Ovary (tissue), 3 donors: ENCODE measurements around the gene SH3GL2.

ENCODE experiments used
- POLR2A ChIP-seq: fragments of 450-650 bp; IDR thresholded peaks from one replicate; pipeline ENCODE4 v1.6.1; 2017; ENCODE audit warnings: antibody characterized with exemption, mild to moderate bottlenecking, moderate library complexity
- TF ChIP-seq, protein P1 (sequence below), 3 donors: fragments of 450-650 bp in 2 of 3; fragments of 200-600 bp in 1 of 3; IDR thresholded peaks; one replicate each; pipeline versions ENCODE4 v1.5.1 to v1.8.0; 2016 to 2022; ENCODE audit warnings: antibody characterized with exemption in 3 of 3, mild to moderate bottlenecking in 1 of 3
- donor health status: DM: no; HTN: no; CAD: no.

GRCh38 chr9:17578911-17579793 lies at the start of gene SH3GL2:
- TF ChIP-seq, protein P1, sequence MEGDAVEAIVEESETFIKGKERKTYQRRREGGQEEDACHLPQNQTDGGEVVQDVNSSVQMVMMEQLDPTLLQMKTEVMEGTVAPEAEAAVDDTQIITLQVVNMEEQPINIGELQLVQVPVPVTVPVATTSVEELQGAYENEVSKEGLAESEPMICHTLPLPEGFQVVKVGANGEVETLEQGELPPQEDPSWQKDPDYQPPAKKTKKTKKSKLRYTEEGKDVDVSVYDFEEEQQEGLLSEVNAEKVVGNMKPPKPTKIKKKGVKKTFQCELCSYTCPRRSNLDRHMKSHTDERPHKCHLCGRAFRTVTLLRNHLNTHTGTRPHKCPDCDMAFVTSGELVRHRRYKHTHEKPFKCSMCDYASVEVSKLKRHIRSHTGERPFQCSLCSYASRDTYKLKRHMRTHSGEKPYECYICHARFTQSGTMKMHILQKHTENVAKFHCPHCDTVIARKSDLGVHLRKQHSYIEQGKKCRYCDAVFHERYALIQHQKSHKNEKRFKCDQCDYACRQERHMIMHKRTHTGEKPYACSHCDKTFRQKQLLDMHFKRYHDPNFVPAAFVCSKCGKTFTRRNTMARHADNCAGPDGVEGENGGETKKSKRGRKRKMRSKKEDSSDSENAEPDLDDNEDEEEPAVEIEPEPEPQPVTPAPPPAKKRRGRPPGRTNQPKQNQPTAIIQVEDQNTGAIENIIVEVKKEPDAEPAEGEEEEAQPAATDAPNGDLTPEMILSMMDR (IDR thresholded peaks at IDR 0.05) = no peak
- no peak for TF ChIP-seq POLR2A
